Forelimb muscle (tissue), 1 donor: ENCODE data around the gene EXOSC6. TPM values are rescaled to one million over a fixed set of nuclear protein-coding genes. Genes with fewer than 3 reads are reported as not detected.
"Not testable (repeated sequence)": the region's sequence is repeated elsewhere in the genome, so short reads cannot be mapped to it uniquely, and the experiment has no call there.

Experiments used
- DNase-seq: peaks from one replicate; pipeline ENCODE4 v3.0.0-alpha.2; 2013; ENCODE audit warnings: low read depth
- polyA plus RNA-seq: library from polyadenylated mRNA; unstranded; fragments of 120-200 nt; gene quantifications from one replicate; pipeline ENCODE4 v1.2.1, GENCODE V29; 2013; ENCODE audit not compliant: insufficient read length

Gene EXOSC6
- polyA plus RNA-seq, 1 donor, result 14.2 TPM

- DNase-seq, result not testable (repeated sequence)
Measured at GRCh38 chr16:70199170-70199569, 52.6 kb downstream of the EXOSC6 start.

- not testable (repeated sequence) for DNase-seq
Measured at GRCh38 chr16:70198666-70199065, 53.1 kb downstream of the EXOSC6 start.

GRCh38 chr16:70198230-70198629 lies 53.5 kb downstream of the EXOSC6 start:
- not testable (repeated sequence) for DNase-seq

GRCh38 chr16:70197611-70198010 lies 54.1 kb downstream of the EXOSC6 start:
- DNase-seq, result not testable (repeated sequence)

Other genes with a start within 250 kb of the EXOSC6 start
- 24.5 TPM for gene PDPR, start 137.6 kb downstream of the EXOSC6 start, polyA plus RNA-seq
- gene CLEC18C, start 78.2 kb downstream of the EXOSC6 start, polyA plus RNA-seq, result 1.3 TPM
- 60.2 TPM for gene AARS1, start 37.6 kb upstream of the EXOSC6 start, polyA plus RNA-seq
- 19.9 TPM for gene DDX19B, start 47.2 kb upstream of the EXOSC6 start, polyA plus RNA-seq
- 33.9 TPM for gene DDX19A, start 95.0 kb upstream of the EXOSC6 start, polyA plus RNA-seq
- 24.1 TPM for gene ST3GAL2, start 187.2 kb upstream of the EXOSC6 start, polyA plus RNA-seq
- gene FCSK, start 202.7 kb upstream of the EXOSC6 start, polyA plus RNA-seq, result 8.4 TPM